Measurements from ENCODE around the gene DDX53. TPM values are rescaled to one million over a fixed set of nuclear protein-coding genes. Genes with fewer than 3 reads are reported as not detected.

Gene DDX53
- total and polyA plus RNA-seq, 8 donors, result not detected

GRCh38 chrX:23008431-23009099 lies 8.8 kb downstream of the DDX53 start:
- TF ChIP-seq, protein P1, sequence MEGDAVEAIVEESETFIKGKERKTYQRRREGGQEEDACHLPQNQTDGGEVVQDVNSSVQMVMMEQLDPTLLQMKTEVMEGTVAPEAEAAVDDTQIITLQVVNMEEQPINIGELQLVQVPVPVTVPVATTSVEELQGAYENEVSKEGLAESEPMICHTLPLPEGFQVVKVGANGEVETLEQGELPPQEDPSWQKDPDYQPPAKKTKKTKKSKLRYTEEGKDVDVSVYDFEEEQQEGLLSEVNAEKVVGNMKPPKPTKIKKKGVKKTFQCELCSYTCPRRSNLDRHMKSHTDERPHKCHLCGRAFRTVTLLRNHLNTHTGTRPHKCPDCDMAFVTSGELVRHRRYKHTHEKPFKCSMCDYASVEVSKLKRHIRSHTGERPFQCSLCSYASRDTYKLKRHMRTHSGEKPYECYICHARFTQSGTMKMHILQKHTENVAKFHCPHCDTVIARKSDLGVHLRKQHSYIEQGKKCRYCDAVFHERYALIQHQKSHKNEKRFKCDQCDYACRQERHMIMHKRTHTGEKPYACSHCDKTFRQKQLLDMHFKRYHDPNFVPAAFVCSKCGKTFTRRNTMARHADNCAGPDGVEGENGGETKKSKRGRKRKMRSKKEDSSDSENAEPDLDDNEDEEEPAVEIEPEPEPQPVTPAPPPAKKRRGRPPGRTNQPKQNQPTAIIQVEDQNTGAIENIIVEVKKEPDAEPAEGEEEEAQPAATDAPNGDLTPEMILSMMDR (IDR thresholded peaks at IDR 0.05), result peak; percentile 8 to 17 (median 16)
- FAIRE-seq, result no peak
- peak in 3 of 4 donors; percentile 53 to 77 (median 65) for ATAC-seq
- peaks cover 0 to 5% (median 0%) of the 10 kb centered on the region in 4 donors for H3K27me3 ChIP-seq
- intact Hi-C loops (cut with DNase I), result no loop called here
- no peaks in the 10 kb centered on the region for H3K36me3 ChIP-seq
- H3K4me1 ChIP-seq, result no peaks in the 10 kb centered on the region
- no peak overlapping the region for H3K27ac ChIP-seq
- no peaks in the 10 kb centered on the region for H3K9me3 ChIP-seq
- H3K4me3 ChIP-seq, result no peak overlapping the region
- DNase-seq, result peak in 1 of 6 donors; percentile 3
- 21 to 31% methylated on average over 1 of the region's 1 CpG for WGBS, 2 donors

DNA sequence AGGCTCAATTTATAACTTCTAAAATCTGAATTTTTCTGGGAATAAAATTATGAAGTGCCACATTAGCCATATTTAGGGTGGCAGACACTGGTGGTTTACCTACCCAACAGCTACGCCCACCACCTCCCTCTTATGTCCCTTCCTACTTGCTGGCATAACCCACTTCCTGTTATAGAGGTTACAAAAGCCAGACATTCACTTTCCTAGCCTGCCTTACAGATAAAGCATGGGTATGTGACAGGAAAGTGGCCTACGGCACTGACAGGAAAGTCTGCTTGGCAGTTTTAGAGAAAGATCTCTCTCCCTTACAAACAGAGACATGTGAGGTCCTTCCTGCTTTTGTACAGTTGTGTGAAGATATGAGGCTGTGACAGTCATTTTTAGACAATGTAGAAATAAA lies 12.4 kb downstream of the DDX53 start:
- DNase-seq, result no peak
- Histone ChIP-seq H3K36me3 (no peaks in the 10 kb centered on the region), H3K27ac (no peak overlapping the region), H3K27me3 (no peaks in the 10 kb centered on the region), H3K9me3 (no peaks in the 10 kb centered on the region), H3K4me3 (no peak overlapping the region), H3K4me1 (no peaks in the 10 kb centered on the region)
- intact Hi-C loops (cut with DNase I), result no loop called here
- no peak for FAIRE-seq
- no peak for ATAC-seq
- TF ChIP-seq, protein P1 (IDR thresholded peaks at IDR 0.05), result no peak
- 82 to 86% methylated on average over 2 of the region's 2 CpGs for WGBS, 2 donors

DNA sequence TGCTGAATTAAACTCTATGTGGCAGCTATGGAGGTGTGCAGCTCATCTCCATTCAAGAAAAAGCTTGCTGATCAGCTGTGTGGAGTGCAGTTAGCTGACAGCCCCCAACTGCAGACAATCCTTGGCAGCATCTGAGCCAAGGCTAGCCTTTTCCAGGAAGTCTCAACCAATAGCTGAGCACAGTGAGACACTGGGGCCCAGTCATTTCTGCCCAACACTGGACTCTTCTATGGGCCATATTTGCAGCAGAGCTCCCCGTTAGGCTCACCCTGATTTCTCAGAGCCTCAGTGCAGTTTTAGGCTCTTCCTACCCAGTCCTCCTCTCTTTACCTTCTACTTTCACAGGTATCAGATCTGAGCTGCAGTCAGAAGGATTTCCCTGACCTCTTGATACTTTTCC lies 12.9 kb downstream of the DDX53 start:
- intact Hi-C loops (cut with DNase I), result no loop called here

DNA sequence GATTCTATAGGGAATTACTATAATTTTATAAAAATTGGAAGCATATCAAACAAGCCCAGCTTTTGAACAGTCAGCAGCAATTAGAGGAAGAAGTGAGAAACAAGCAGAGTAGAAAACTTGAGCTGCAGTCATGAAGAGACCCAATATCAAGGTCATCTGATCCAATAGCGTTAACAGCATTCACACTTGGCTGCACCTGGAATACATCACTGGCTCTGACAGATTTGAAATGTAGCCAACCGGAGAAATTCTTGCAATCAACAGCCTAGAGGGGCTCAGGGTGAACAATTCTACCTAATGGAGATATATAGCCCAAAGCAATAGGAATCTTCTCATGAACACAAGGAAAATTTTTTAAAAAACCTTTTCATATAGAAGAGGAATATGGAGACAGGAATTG lies 13.6 kb downstream of the DDX53 start:
- no peak for FAIRE-seq
- intact Hi-C loops (cut with DNase I), result no loop called here
- Histone ChIP-seq H3K4me3 (no peak overlapping the region), H3K36me3 (no peaks in the 10 kb centered on the region), H3K27ac (no peak overlapping the region), H3K27me3 (no peaks in the 10 kb centered on the region), H3K9me3 (no peaks in the 10 kb centered on the region), H3K4me1 (no peaks in the 10 kb centered on the region)
- no peak for ATAC-seq
- 38 to 56% methylated on average over 2 of the region's 2 CpGs for WGBS, 2 donors
- TF ChIP-seq, protein P1 (IDR thresholded peaks at IDR 0.05), result no peak
- DNase-seq, result no peak

More for the DNA sequence above, 12.9 kb downstream of the DDX53 start:
- Histone ChIP-seq H3K9me3 (no peaks in the 10 kb centered on the region), H3K4me1 (no peaks in the 10 kb centered on the region), H3K27ac (no peak overlapping the region), H3K4me3 (no peak overlapping the region), H3K27me3 (no peaks in the 10 kb centered on the region), H3K36me3 (no peaks in the 10 kb centered on the region)
- 79 to 84% methylated on average over 1 of the region's 1 CpG for WGBS, 2 donors
- no peak for DNase-seq
- FAIRE-seq, result no peak
- TF ChIP-seq, protein P1 (IDR thresholded peaks at IDR 0.05), result no peak
- ATAC-seq, result no peak

DNA sequence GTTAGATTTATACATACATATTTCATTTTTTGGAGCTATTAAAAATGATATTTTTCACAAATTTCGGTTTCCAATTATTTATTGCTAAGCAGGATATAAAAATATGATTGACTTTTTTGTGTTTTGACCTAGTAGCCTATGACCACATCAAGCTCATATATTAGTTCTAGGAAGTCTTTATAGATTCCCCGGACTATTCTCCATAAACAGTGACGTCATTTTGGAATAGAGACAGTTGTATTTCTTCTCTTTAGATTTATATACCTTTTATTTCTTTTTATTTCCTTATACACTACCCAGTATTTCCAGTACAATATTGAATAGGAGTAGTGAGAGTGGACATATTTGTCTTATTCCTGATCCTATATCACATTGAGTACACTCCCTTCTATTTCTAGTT lies 31.8 kb downstream of the DDX53 start:
- no peaks in the 10 kb centered on the region for H3K4me1 ChIP-seq
- H3K4me3 ChIP-seq, result no peak overlapping the region
- no peak for DNase-seq
- intact Hi-C loops (cut with DNase I), result no loop called here
- WGBS, 2 donors, result 62 to 65% methylated on average over 3 of the region's 3 CpGs
- TF ChIP-seq, protein P1 (IDR thresholded peaks at IDR 0.05), result no peak
- no peak for ATAC-seq
- peaks cover 0 to 8% (median 3%) of the 10 kb centered on the region in 4 donors for H3K27me3 ChIP-seq
- FAIRE-seq, result peak; percentile 64
- H3K27ac ChIP-seq, result no peak overlapping the region
- H3K9me3 ChIP-seq, result no peaks in the 10 kb centered on the region
- H3K36me3 ChIP-seq, result no peaks in the 10 kb centered on the region
